Keratinocyte (primary cell): Measurements from ENCODE around the gene PXDN. TPM values are rescaled to one million over a fixed set of nuclear protein-coding genes. Genes with fewer than 3 reads are reported as not detected.

Experiments
- DNase-seq: peaks from one replicate; pipeline ENCODE4 v3.0.0-alpha.2; 2011; ENCODE audit warnings: low read depth, missing footprints, low spot score
- FAIRE-seq: peaks from 2 replicates; lab custom pipeline; 2011; peaks lifted over from hg19 to GRCh38; lab: Jason Lieb, UNC
- H2AFZ ChIP-seq: 2 replicates; pipeline ENCODE4 v1.6.0; 2012; ENCODE audit warnings: low read length, control low read depth, inconsistent platforms; ENCODE audit not compliant: control insufficient read depth
- H3K27ac ChIP-seq: 2 replicates; pipeline ENCODE4 v1.5.1; 2011; ENCODE audit warnings: low read length; ENCODE audit not compliant: control insufficient read depth, insufficient read depth
- H3K27me3 ChIP-seq: 3 replicates; pipeline ENCODE4 v1.6.0; 2011; ENCODE audit warnings: low read length; ENCODE audit not compliant: control insufficient read depth, insufficient read depth; ENCODE audit errors: extremely low read depth
- H3K36me3 ChIP-seq, 2 experiments: 2 replicates in 1 of 2; 3 replicates in 1 of 2; pipeline ENCODE4 v1.5.1; 2011; ENCODE audit warnings: low read length in 2 of 2, mild to moderate bottlenecking in 1 of 2; ENCODE audit not compliant: control insufficient read depth in 2 of 2, insufficient read depth in 2 of 2; ENCODE audit errors: extremely low read depth in 1 of 2
- H3K4me1 ChIP-seq: 3 replicates; pipeline ENCODE4 v1.5.1; 2011; ENCODE audit warnings: low read length; ENCODE audit not compliant: control insufficient read depth, insufficient read depth; ENCODE audit errors: extremely low read depth
- H3K4me2 ChIP-seq: 3 replicates; pipeline ENCODE4 v1.6.0; 2011; ENCODE audit warnings: low read depth, low read length; ENCODE audit not compliant: control insufficient read depth, insufficient read depth; ENCODE audit errors: extremely low read depth
- H3K4me3 ChIP-seq, 3 experiments: fragments of 200-600 bp in 1 of 3; sonication (generic) in 1 of 3; 2 replicates in 2 of 3; 3 replicates in 1 of 3; pipeline ENCODE4 v1.5.1; 2011 to 2016; ENCODE audit warnings: low read length in 3 of 3, mild to moderate bottlenecking in 3 of 3, control low read depth in 2 of 3, inconsistent platforms in 1 of 3, low read depth in 1 of 3, mixed read lengths in 1 of 3, mixed run types in 1 of 3, moderate library complexity in 1 of 3; ENCODE audit not compliant: control insufficient read depth in 2 of 3, insufficient read depth in 2 of 3; ENCODE audit errors: extremely low read depth in 1 of 3
- H3K79me2 ChIP-seq: 2 replicates; pipeline ENCODE4 v1.6.0; 2012; ENCODE audit warnings: low read length; ENCODE audit not compliant: control insufficient read depth, insufficient read depth
- H3K9ac ChIP-seq: 3 replicates; pipeline ENCODE4 v1.6.0; 2011; ENCODE audit warnings: low read length; ENCODE audit not compliant: control insufficient read depth, insufficient read depth; ENCODE audit errors: extremely low read depth
- H3K9me1 ChIP-seq: 3 replicates; pipeline ENCODE4 v1.6.0; 2011; ENCODE audit warnings: low read length; ENCODE audit not compliant: control insufficient read depth, insufficient read depth; ENCODE audit errors: extremely low read depth
- H3K9me3 ChIP-seq: 2 replicates; pipeline ENCODE4 v1.5.1; 2012; ENCODE audit warnings: low read depth, low read length; ENCODE audit not compliant: control insufficient read depth
- H4K20me1 ChIP-seq: 3 replicates; pipeline ENCODE4 v1.6.0; 2011; ENCODE audit warnings: low read length; ENCODE audit not compliant: control insufficient read depth, insufficient read depth; ENCODE audit errors: extremely low read depth
- EZH2 ChIP-seq: IDR thresholded peaks from one replicate; pipeline ENCODE4 v1.6.1; 2012; ENCODE audit warnings: inconsistent platforms, mild to moderate bottlenecking, low read length, moderate library complexity
- dilution Hi-C: fragments of 300-500 bp; cut with MboI; formaldehyde crosslinking; loops from one replicate; pipeline ENCODE4 v1.7.0; 2020; ENCODE audit warnings: low sequenced_read_pairs; ENCODE audit not compliant: extremely low pct_ligation_motif_present
- polyA plus RNA-seq, 5 experiments: library from polyadenylated mRNA; depleted of rRNA in 3 of 5; stranded (reverse) in 3 of 5; stranded (forward) in 1 of 5; unstranded in 1 of 5; fragments of >200 nt; gene quantifications; 1 replicate in 1 of 5; 2 replicates in 3 of 5; 3 replicates in 1 of 5; pipeline versions ENCODE4 v1.2.1 to v1.2.3, GENCODE V29; 2011 to 2012; ENCODE audit warnings: missing spikeins in 2 of 5, low read depth in 1 of 5, low replicate concordance in 1 of 5
- TF ChIP-seq, protein P1 (sequence below), 3 experiments: IDR thresholded peaks in 1 of 3; conservative IDR thresholded peaks in 1 of 3; optimal IDR thresholded peaks in 1 of 3; 2 replicates in 2 of 3; 3 replicates in 1 of 3; pipeline versions ENCODE3 to v1.5.1; 2011; ENCODE audit warnings: low read length in 3 of 3, mild to moderate bottlenecking in 3 of 3, moderate library complexity in 2 of 3, control low read depth in 1 of 3, inconsistent platforms in 1 of 3; ENCODE audit not compliant: insufficient read depth in 2 of 3; ENCODE audit errors: extremely low read depth in 1 of 3

PXDN gene
- polyA plus RNA-seq, 1 donor (not counting 4 experiments of a cell fraction or from before 2014, with no cell fraction given): 36.7 TPM

DNA sequence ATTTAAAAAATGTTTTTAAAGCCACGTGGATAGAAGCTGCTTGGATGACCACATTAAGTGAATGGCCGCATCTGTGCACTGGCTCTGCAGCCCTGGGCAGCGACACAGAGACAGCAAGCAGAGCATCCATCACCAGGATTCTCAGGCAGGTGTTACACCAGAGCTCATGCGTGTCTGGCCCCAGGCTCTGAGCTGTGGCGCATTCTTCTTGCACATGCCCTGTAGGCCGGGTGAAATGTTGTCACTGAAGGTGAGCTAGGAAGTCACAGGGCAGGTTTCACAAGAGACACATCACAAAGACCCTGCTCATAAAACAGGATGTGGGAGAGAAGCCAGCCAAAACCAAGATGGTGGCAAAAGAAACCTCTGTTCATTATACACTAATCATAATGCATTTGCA lies 8.4 kb upstream of the PXDN start:
- DNase-seq: no peak
- dilution Hi-C loops: no loop called here
- H2AFZ ChIP-seq: no peak overlapping the region

DNA sequence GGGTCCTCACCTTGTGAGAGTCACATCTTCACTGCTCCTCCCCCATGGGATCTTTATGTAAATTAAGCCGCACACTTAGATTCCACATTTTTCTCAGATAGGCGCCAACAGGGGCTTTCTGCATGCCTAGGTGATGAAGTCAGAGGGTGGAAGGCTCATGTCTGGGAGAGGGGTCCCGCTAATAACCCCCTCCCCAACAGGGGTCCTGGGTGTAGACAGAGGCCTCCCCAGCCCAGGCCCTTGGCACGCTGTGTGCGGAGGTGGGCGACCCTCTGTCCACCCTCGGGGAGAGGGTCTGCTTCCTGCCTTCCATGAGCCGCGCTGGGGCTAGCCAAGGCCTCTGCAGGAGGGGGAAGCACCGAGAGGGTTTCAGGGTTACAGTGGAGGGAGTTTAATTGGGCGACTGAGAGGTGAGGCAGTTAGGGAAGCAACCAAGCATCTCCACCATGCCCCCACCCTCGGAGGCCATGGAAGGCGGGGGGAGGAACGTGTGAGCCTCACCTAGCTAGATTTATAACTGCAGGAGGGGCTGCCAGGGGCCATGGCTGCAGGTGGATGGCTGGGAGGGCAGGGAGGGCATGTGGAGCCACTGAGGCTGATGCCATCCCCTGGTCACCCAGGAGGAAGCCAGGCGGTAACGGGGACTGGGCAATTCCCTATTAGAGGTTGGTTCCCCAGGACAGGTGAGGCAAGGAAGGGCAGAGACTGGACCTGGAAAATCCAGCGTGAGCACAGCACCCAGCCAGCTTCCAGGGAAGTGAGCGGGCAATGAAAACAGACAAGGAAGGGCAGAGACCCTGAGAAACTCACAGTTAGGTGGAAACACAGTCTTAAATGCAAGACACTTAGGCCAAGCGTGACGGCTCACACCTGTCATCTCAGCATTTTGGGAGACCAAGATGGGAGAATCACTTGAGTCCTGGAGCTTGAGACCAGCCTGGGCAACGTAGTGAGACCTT lies 7.7 kb upstream of the PXDN start:
- FAIRE-seq: no peak

More for the DNA sequence above, 8.4 kb upstream of the PXDN start:
- Histone ChIP-seq H3K9ac (no peak overlapping the region), H3K4me2 (no peak overlapping the region), H4K20me1 (no peaks in the 10 kb centered on the region), H3K27ac (no peak overlapping the region), H3K4me3 (no peak overlapping the region), H3K9me3 (peaks cover 2% of the 10 kb centered on the region), H3K27me3 (peaks cover 14% of the 10 kb centered on the region), H3K9me1 (no peaks in the 10 kb centered on the region), H3K79me2 (no peaks in the 10 kb centered on the region), H3K4me1 (no peaks in the 10 kb centered on the region), H3K36me3 (no peaks in the 10 kb centered on the region)
- no peak for TF ChIP-seq EZH2
- TF ChIP-seq, protein P1, sequence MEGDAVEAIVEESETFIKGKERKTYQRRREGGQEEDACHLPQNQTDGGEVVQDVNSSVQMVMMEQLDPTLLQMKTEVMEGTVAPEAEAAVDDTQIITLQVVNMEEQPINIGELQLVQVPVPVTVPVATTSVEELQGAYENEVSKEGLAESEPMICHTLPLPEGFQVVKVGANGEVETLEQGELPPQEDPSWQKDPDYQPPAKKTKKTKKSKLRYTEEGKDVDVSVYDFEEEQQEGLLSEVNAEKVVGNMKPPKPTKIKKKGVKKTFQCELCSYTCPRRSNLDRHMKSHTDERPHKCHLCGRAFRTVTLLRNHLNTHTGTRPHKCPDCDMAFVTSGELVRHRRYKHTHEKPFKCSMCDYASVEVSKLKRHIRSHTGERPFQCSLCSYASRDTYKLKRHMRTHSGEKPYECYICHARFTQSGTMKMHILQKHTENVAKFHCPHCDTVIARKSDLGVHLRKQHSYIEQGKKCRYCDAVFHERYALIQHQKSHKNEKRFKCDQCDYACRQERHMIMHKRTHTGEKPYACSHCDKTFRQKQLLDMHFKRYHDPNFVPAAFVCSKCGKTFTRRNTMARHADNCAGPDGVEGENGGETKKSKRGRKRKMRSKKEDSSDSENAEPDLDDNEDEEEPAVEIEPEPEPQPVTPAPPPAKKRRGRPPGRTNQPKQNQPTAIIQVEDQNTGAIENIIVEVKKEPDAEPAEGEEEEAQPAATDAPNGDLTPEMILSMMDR (optimal IDR thresholded peaks at IDR 0.05 in 1 of 3, IDR thresholded peaks at IDR 0.05 in 1 of 3, conservative IDR thresholded peaks at IDR 0.05 in 1 of 3; ENCODE audit: extremely low read depth in 1 of 3, insufficient read depth in 2 of 3, low read length in 3 of 3): no peak
- no peak for FAIRE-seq

More for the DNA sequence above, 7.7 kb upstream of the PXDN start:
- no peak for TF ChIP-seq EZH2
- TF ChIP-seq, protein P1 (optimal IDR thresholded peaks at IDR 0.05 in 1 of 3, IDR thresholded peaks at IDR 0.05 in 1 of 3, conservative IDR thresholded peaks at IDR 0.05 in 1 of 3; ENCODE audit: extremely low read depth in 1 of 3, insufficient read depth in 2 of 3, low read length in 3 of 3): no peak
- H2AFZ ChIP-seq: no peak overlapping the region
- H3K4me2 ChIP-seq: no peak overlapping the region
- no peaks in the 10 kb centered on the region for H3K79me2 ChIP-seq
- no peaks in the 10 kb centered on the region for H3K36me3 ChIP-seq
- no peak overlapping the region for H3K9ac ChIP-seq
- H3K4me1 ChIP-seq: no peaks in the 10 kb centered on the region
- dilution Hi-C loops: no loop called here
- H3K9me1 ChIP-seq: no peaks in the 10 kb centered on the region
- H3K4me3 ChIP-seq: no peak overlapping the region
- no peaks in the 10 kb centered on the region for H4K20me1 ChIP-seq
- no peak for DNase-seq
- H3K27ac ChIP-seq: no peak overlapping the region
- H3K27me3 ChIP-seq: peaks cover 21% of the 10 kb centered on the region
- H3K9me3 ChIP-seq: peaks cover 2% of the 10 kb centered on the region
